Smooth muscle cell (in vitro differentiated cells): ENCODE results near the gene UTS2B. TPM values are rescaled to one million over a fixed set of nuclear protein-coding genes. Genes with fewer than 3 reads are reported as not detected.

Source experiments
- DNase-seq: peaks from one replicate; lab custom pipeline; 2025; ENCODE audit not compliant: unreplicated experiment; lab: John Stamatoyannopoulos, UW
- H2AFZ ChIP-seq: fragments of 200-600 bp; sonication (generic); 2 replicates; pipeline ENCODE4 v1.6.0; 2016; ENCODE audit warnings: antibody characterized with exemption, low read depth, mild to moderate bottlenecking
- H3F3A ChIP-seq: fragments of 200-600 bp; sonication (generic); 2 replicates; pipeline ENCODE4 v1.6.0; 2017; ENCODE audit warnings: antibody characterized with exemption, low read depth
- H3K27ac ChIP-seq: fragments of 200-600 bp; sonication (generic); 2 replicates; pipeline ENCODE4 v1.5.1; 2016; ENCODE audit warnings: low read depth, mild to moderate bottlenecking
- H3K27me3 ChIP-seq: fragments of 200-600 bp; sonication (generic); 2 replicates; pipeline ENCODE4 v1.6.1; 2016; ENCODE audit warnings: low read depth, mild to moderate bottlenecking
- H3K36me3 ChIP-seq: fragments of 200-600 bp; sonication (generic); 2 replicates; pipeline ENCODE4 v1.5.1; 2016; ENCODE audit warnings: low read depth
- H3K4me1 ChIP-seq: fragments of 200-600 bp; sonication (generic); 2 replicates; pipeline ENCODE4 v1.5.1; 2016; ENCODE audit warnings: low read depth
- H3K4me2 ChIP-seq: fragments of 200-600 bp; sonication (generic); 2 replicates; pipeline ENCODE4 v1.6.0; 2016; ENCODE audit warnings: mild to moderate bottlenecking
- H3K4me3 ChIP-seq: fragments of 200-600 bp; sonication (generic); 2 replicates; pipeline ENCODE4 v1.5.1; 2016; ENCODE audit warnings: mild to moderate bottlenecking
- H3K79me2 ChIP-seq: fragments of 200-600 bp; sonication (generic); 2 replicates; pipeline ENCODE4 v1.6.0; 2016; ENCODE audit warnings: low read depth, mild to moderate bottlenecking
- H3K9ac ChIP-seq: fragments of 200-600 bp; sonication (generic); 2 replicates; pipeline ENCODE4 v1.6.0; 2016; ENCODE audit warnings: low read depth
- H3K9me3 ChIP-seq: fragments of 200-600 bp; sonication (generic); replicated peaks from 2 replicates; pipeline ENCODE4 v1.5.1; 2016; ENCODE audit warnings: low read depth
- H4K20me1 ChIP-seq: fragments of 200-600 bp; sonication (generic); 2 replicates; pipeline ENCODE4 v1.6.0; 2016; ENCODE audit warnings: low read depth
- CTCF ChIP-seq: fragments of 200-600 bp; sonication (generic); IDR thresholded peaks from 2 replicates; pipeline ENCODE4 v1.5.1; 2017; ENCODE audit warnings: borderline replicate concordance, mild to moderate bottlenecking, antibody characterized with exemption; ENCODE audit not compliant: insufficient read depth, poor library complexity, severe bottlenecking
- WGBS: methylation state at CpG from one replicate; pipeline ENCODE4 v1.1.7; 2016; ENCODE audit warnings: low lambda C conversion rate; 5-methylcytosine and 5-hydroxymethylcytosine counted together
- polyA plus RNA-seq: library from polyadenylated mRNA; unstranded; fragments of >200 nt; fragmentation: Nextera tagmentation; extraction: Ambion mirVana; gene quantifications from 2 replicates; pipeline ENCODE4 v1.2.1, GENCODE V29; 2016
- total RNA-seq: library from RNA; depleted of rRNA; stranded (reverse); fragments of >200 nt; gene quantifications from 2 replicates; pipeline ENCODE4 v1.2.3, GENCODE V29; 2014

The UTS2B gene
- total RNA-seq = 0.13 and 1.1 TPM in 2 replicates
- polyA plus RNA-seq = 0.56 TPM in 1 of 2 replicates, not detected in the other

GRCh38 chr3:191329654-191330529 lies at the start of gene UTS2B:
TSS of gene UTS2B (minus strand) at chr3:191330526. CDS start at chr3:191282189, 48,337 bp downstream.
- Histone ChIP-seq H3K36me3 (no peaks in the 10 kb centered on the region), H2AFZ (peak within 1 kb of the TSS; percentile 93), H3F3A (peaks cover 8% of the 10 kb centered on the region), H3K4me1 (peaks cover 33% of the 10 kb centered on the region), H3K27ac (peak within 1 kb of the TSS; percentile 91), H3K9me3 (no peaks in the 10 kb centered on the region), H3K27me3 (no peaks in the 10 kb centered on the region), H3K9ac (peak within 1 kb of the TSS; percentile 88), H4K20me1 (no peaks in the 10 kb centered on the region), H3K4me2 (peak within 1 kb of the TSS; percentile 84), H3K79me2 (peaks cover 45% of the 10 kb centered on the region), H3K4me3 (peak within 1 kb of the TSS; percentile 85)
- no peak for TF ChIP-seq CTCF
- peak; percentile 37 for DNase-seq
- under 1% methylated on average over 37 of the region's 37 CpGs for WGBS

GRCh38 chr3:191380001-191380400 lies 49.7 kb upstream of the UTS2B start:
- no peaks in the 10 kb centered on the region for H3K27me3 ChIP-seq
- H3K79me2 ChIP-seq = no peaks in the 10 kb centered on the region
- H4K20me1 ChIP-seq = peaks cover 4% of the 10 kb centered on the region
- no peak for TF ChIP-seq CTCF
- WGBS = 54% methylated on average over 2 of the region's 2 CpGs
- H3K9ac ChIP-seq = no peak overlapping the region
- H3K27ac ChIP-seq = no peak overlapping the region
- DNase-seq = no peak
- no peaks in the 10 kb centered on the region for H3K9me3 ChIP-seq
- H3K4me1 ChIP-seq = peaks cover 25% of the 10 kb centered on the region
- H3F3A ChIP-seq = peaks cover 33% of the 10 kb centered on the region
- no peak overlapping the region for H3K4me3 ChIP-seq
- no peak overlapping the region for H2AFZ ChIP-seq
- peaks cover 3% of the 10 kb centered on the region for H3K36me3 ChIP-seq
- no peak overlapping the region for H3K4me2 ChIP-seq

- Histone ChIP-seq H3K4me2 (no peak overlapping the region), H3K9me3 (no peaks in the 10 kb centered on the region), H3K4me1 (peaks cover 25% of the 10 kb centered on the region), H3K9ac (no peak overlapping the region), H3K27me3 (no peaks in the 10 kb centered on the region), H3K36me3 (peaks cover 4% of the 10 kb centered on the region), H3F3A (peaks cover 34% of the 10 kb centered on the region), H4K20me1 (peaks cover 4% of the 10 kb centered on the region), H3K79me2 (no peaks in the 10 kb centered on the region), H3K27ac (no peak overlapping the region), H2AFZ (no peak overlapping the region), H3K4me3 (no peak overlapping the region)
- 53% methylated on average over 2 of the region's 2 CpGs for WGBS
- DNase-seq = no peak
- no peak for TF ChIP-seq CTCF
Observed at GRCh38 chr3:191379446-191379845, 49.1 kb upstream of the UTS2B start.
